Spleen (tissue), 11 donors: ENCODE results near the gene SCN8A. TPM values are rescaled to one million over a fixed set of nuclear protein-coding genes. Genes with fewer than 3 reads are reported as not detected.

Experiments used
- DNase-seq: peaks from one replicate; pipeline ENCODE4 v3.0.0-alpha.2; 2020
- H3K27ac ChIP-seq, 8 donors: fragments of 200-600 bp; sonication (generic) in 7 of 8; 1 replicate in 4 of 8; 2 replicates in 4 of 8; pipeline versions ENCODE4 v1.5.0 to v1.8.0; 2016 to 2021; ENCODE audit warnings: inconsistent platforms in 4 of 8, mild to moderate bottlenecking in 4 of 8, moderate library complexity in 1 of 8
- H3K27me3 ChIP-seq, 7 donors: fragments of 200-600 bp; sonication (generic) in 6 of 7; replicated peaks in 1 of 7; 1 replicate in 4 of 7; 2 replicates in 3 of 7; pipeline versions ENCODE4 v1.5.0 to v1.8.0; 2016 to 2021; ENCODE audit warnings: inconsistent platforms in 3 of 7, mild to moderate bottlenecking in 1 of 7
- H3K36me3 ChIP-seq, 6 donors: fragments of 200-600 bp; sonication (generic) in 5 of 6; 1 replicate in 4 of 6; 2 replicates in 2 of 6; pipeline versions ENCODE4 v1.5.0 to v1.8.0; 2016 to 2021; ENCODE audit warnings: inconsistent platforms in 2 of 6
- H3K4me1 ChIP-seq, 6 donors: fragments of 200-600 bp; sonication (generic) in 5 of 6; 1 replicate in 3 of 6; 2 replicates in 3 of 6; pipeline versions ENCODE4 v1.5.0 to v1.8.0; 2016 to 2021; ENCODE audit warnings: inconsistent platforms in 3 of 6
- H3K4me3 ChIP-seq, 8 donors: fragments of 200-600 bp; sonication (generic) in 7 of 8; 1 replicate in 4 of 8; 2 replicates in 4 of 8; pipeline versions ENCODE4 v1.5.0 to v1.8.0; 2016 to 2021; ENCODE audit warnings: inconsistent platforms in 4 of 8, mild to moderate bottlenecking in 4 of 8, moderate library complexity in 2 of 8
- H3K9me3 ChIP-seq, 8 donors: fragments of 200-600 bp; sonication (generic) in 7 of 8; 1 replicate in 4 of 8; 2 replicates in 4 of 8; pipeline versions ENCODE4 v1.5.0 to v1.8.0; 2016 to 2021; ENCODE audit warnings: inconsistent platforms in 4 of 8
- CTCF ChIP-seq, 11 experiments: fragments of 200-600 bp in 7 of 11; fragments of 450-650 bp in 4 of 11; sonication (generic) in 4 of 11; IDR thresholded peaks in 8 of 11; conservative IDR thresholded peaks in 3 of 11; 1 replicate in 7 of 11; 2 replicates in 4 of 11; pipeline versions ENCODE4 v1.4.0 to v1.8.0; 2016 to 2021; ENCODE audit warnings: antibody characterized with exemption in 11 of 11, inconsistent platforms in 4 of 11, mild to moderate bottlenecking in 1 of 11
- POLR2A ChIP-seq, 3 donors: fragments of 450-650 bp; IDR thresholded peaks; one replicate each; pipeline ENCODE4 v1.5.1; 2017; ENCODE audit warnings: antibody characterized with exemption in 3 of 3, mild to moderate bottlenecking in 1 of 3
- POLR2AphosphoS5 ChIP-seq, 3 donors: sonication (generic); formaldehyde crosslinking; IDR thresholded peaks; one replicate each; pipeline ENCODE4 v1.5.1; 2017; ENCODE audit warnings: antibody characterized with exemption in 3 of 3
- WGBS, 5 donors: extraction: QIAGEN DNeasy Blood & Tissue Kit in 3 of 5; methylation state at CpG; one replicate each; pipeline versions ENCODE4 v1.1.5 to v1.1.7; 2013 to 2018; 5-methylcytosine and 5-hydroxymethylcytosine counted together
- intact Hi-C: fragments of 100-400 bp; cut with DNase I; formaldehyde crosslinking; loops from one replicate; pipeline ENCODE4 v1.15.0; 2023; ENCODE audit warnings: low total_unique reads
- polyA plus RNA-seq, 3 donors: library from polyadenylated mRNA; stranded (reverse); fragments of 200-250 nt; gene quantifications; one replicate each; pipeline ENCODE4 v1.2.1, GENCODE V29; 2013
- total RNA-seq, 7 donors: library from RNA; depleted of rRNA in 3 of 7; stranded (reverse); fragments of >200 nt in 3 of 7; fragmentation: NEBNext Ultra II Directional in 4 of 7; extraction: Animal tissue kit (Norgen Biotek cat#: 25700) in 4 of 7; gene quantifications; one replicate each; pipeline versions ENCODE4 v1.1.0 to v1.2.1, GENCODE V29; 2016 to 2021
- donor health status: healthy with polysubstance abuse.
- donor health status: DM: no; HTN: no; CAD: no; lungs with moderate emphysema.
- donor health status: DM: no; HTN: no; CAD: no.
- donor health status: Bipolar disorder and iron deficiency.
- donor health status: healthy.
- donor health status: DM: no; HTN: no; CAD: no.
- donor health status: DM: yes; HTN: yes; CAD: no.

SCN8A gene
- total and polyA plus RNA-seq, 10 donors: 0.17 to 4.7 (median 3.0) TPM

DNA sequence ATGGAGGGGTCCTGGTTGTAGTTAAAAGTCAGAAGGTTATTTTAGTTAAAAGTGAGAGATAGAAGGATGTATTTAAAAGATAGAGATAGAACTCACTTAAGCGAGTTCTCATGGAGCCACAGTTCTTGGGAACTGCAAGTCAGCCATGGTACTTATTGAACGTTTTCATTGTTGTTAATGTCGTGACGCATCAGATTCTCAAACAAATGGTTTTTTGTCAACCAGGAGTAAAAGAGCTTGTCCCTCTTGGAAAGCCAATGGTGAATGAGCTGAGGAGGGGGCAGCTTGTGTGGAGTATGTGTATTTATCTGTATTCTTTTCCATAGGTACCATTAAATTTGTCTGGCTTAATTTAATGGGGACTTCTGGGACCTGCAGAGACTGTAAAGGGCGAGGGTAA, 188.8 kb downstream of the SCN8A start:
- intact Hi-C loops: no loop called here
- Histone ChIP-seq H3K4me1 (no peaks in the 10 kb centered on the region), H3K36me3 (no peaks in the 10 kb centered on the region), H3K4me3 (no peak overlapping the region), H3K9me3 (no peaks in the 10 kb centered on the region), H3K27ac (no peak overlapping the region), H3K27me3 (no peaks in the 10 kb centered on the region)
- WGBS, 5 donors: 77 to 95% (median 91%) methylated on average over 5 of the region's 5 CpGs
- no peak for DNase-seq
- TF ChIP-seq POLR2A (IDR thresholded peaks at IDR 0.05): no peak

DNA sequence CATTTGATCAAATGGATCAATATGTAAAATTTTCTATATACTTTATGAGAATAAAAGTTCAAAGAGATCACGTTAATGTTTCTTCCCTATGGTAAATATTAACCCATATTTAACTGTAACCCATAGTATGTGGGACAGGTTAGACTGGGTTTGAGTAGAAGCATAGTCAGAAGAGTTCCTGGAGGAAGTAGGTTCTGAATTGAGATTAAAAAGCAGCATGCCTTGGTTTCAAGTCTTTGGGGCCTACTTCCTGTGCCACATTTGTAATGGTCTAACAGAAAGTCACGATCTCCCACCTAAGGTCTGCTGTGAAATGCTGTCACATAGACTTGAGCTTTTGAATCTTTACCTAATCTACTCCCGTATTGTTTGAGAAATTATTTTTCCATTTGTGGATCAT, 193.7 kb downstream of the SCN8A start:
- intact Hi-C loops: no loop called here
- 62 to 67% (median 63%) methylated on average over 3 of the region's 3 CpGs for WGBS, 5 donors
- H3K9me3 ChIP-seq: no peaks in the 10 kb centered on the region

GRCh38 chr12:51785906-51786305, 194.9 kb downstream of the SCN8A start:
- Histone ChIP-seq H3K27me3 (no peaks in the 10 kb centered on the region), H3K4me3 (no peak overlapping the region), H3K4me1 (no peaks in the 10 kb centered on the region), H3K27ac (no peak overlapping the region), H3K9me3 (no peaks in the 10 kb centered on the region), H3K36me3 (peaks cover 0 to 27% (median 0%) of the 10 kb centered on the region in 6 donors)
- no peak for DNase-seq
- 89 to 95% (median 92%) methylated on average over 2 of the region's 2 CpGs for WGBS, 5 donors
- intact Hi-C loops: no loop called here
- TF ChIP-seq POLR2AphosphoS5 (IDR thresholded peaks at IDR 0.05): no peak
- no peak for TF ChIP-seq POLR2A (IDR thresholded peaks at IDR 0.05)
- TF ChIP-seq CTCF (IDR thresholded peaks at IDR 0.05 in 8 of 11, conservative IDR thresholded peaks at IDR 0.05 in 3 of 11): no peak

More for the DNA sequence above, 193.7 kb downstream of the SCN8A start:
- TF ChIP-seq POLR2A (IDR thresholded peaks at IDR 0.05) (no peak), CTCF (IDR thresholded peaks at IDR 0.05 in 8 of 11, conservative IDR thresholded peaks at IDR 0.05 in 3 of 11) (no peak), POLR2AphosphoS5 (IDR thresholded peaks at IDR 0.05) (no peak)
- no peak for DNase-seq
- peaks cover 0 to 15% (median 0%) of the 10 kb centered on the region in 6 donors for H3K36me3 ChIP-seq
- no peaks in the 10 kb centered on the region for H3K4me1 ChIP-seq
- H3K27me3 ChIP-seq: no peaks in the 10 kb centered on the region
- no peak overlapping the region for H3K27ac ChIP-seq
- H3K4me3 ChIP-seq: no peak overlapping the region

- no peak overlapping the region for H3K4me3 ChIP-seq
- peaks cover 0 to 30% (median 0%) of the 10 kb centered on the region in 6 donors for H3K36me3 ChIP-seq
- WGBS, 5 donors: 75 to 91% (median 85%) methylated on average over 6 of the region's 6 CpGs
- no peaks in the 10 kb centered on the region for H3K9me3 ChIP-seq
- intact Hi-C loops: no loop called here
- H3K27ac ChIP-seq: no peak overlapping the region
- no peak for TF ChIP-seq CTCF (IDR thresholded peaks at IDR 0.05 in 8 of 11, conservative IDR thresholded peaks at IDR 0.05 in 3 of 11)
- TF ChIP-seq POLR2A (IDR thresholded peaks at IDR 0.05): no peak
- TF ChIP-seq POLR2AphosphoS5 (IDR thresholded peaks at IDR 0.05): no peak
- H3K4me1 ChIP-seq: no peaks in the 10 kb centered on the region
- H3K27me3 ChIP-seq: no peaks in the 10 kb centered on the region
- no peak for DNase-seq
Measured at GRCh38 chr12:51788876-51789275, 197.8 kb downstream of the SCN8A start.

DNA sequence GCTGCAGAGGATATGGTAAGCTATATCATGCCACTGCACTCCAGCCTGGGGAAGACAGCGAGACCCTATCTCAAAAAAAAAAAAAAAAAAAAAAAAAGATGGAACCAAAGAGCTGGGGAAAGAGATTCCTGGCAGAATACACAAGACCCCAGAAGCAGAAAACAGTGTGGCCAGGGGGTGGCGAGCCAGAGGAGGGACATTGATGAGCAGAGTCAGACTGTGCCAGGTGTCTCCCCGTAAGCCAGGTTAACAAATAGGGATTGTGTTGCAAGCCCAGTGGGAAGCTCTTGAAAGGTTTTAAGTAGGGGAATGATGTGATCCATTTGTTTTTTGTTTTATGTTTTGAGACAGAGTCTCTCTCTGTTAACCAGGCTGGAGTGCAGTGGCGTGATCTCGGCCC, 201.4 kb downstream of the SCN8A start:
- Histone ChIP-seq H3K4me1 (no peaks in the 10 kb centered on the region), H3K4me3 (no peak overlapping the region), H3K27ac (no peak overlapping the region), H3K36me3 (peaks cover 0 to 43% (median 0%) of the 10 kb centered on the region in 6 donors), H3K9me3 (no peaks in the 10 kb centered on the region), H3K27me3 (no peaks in the 10 kb centered on the region)
- intact Hi-C loops: no loop called here
- TF ChIP-seq POLR2A (IDR thresholded peaks at IDR 0.05) (no peak), POLR2AphosphoS5 (IDR thresholded peaks at IDR 0.05) (no peak), CTCF (IDR thresholded peaks at IDR 0.05 in 8 of 11, conservative IDR thresholded peaks at IDR 0.05 in 3 of 11) (no peak)
- DNase-seq: no peak
- 86 to 98% (median 95%) methylated on average over 5 of the region's 5 CpGs for WGBS, 5 donors
